IMR-90 (cell line): ENCODE data around the gene TRIM28. TPM values are rescaled to one million over a fixed set of nuclear protein-coding genes. Genes with fewer than 3 reads are reported as not detected.

Experiments
- ATAC-seq: fragments of 200-7000 bp; cut with Tn5 transposase; 2 replicates; pipeline ENCODE4 v1.9.1; 2020; ENCODE audit warnings: low read depth, mild to moderate bottlenecking, moderate library complexity
- BruUV-seq: library from RNA; stranded (reverse); fragments of 400-500 nt; replicated peaks from 2 replicates; lab custom pipeline; 2021; lab: Mats Ljungman, UMichigan
- CTCF ChIA-PET: fragments of 300-600 bp; formaldehyde crosslinking; extraction: SDS; loops from one replicate; lab custom pipeline; 2021; ENCODE audit warnings: antibody characterized with exemption; lab: Yijun Ruan, JAX
- POLR2A ChIA-PET: fragments of 300-600 bp; sonication (Branson Sonifier 250); formaldehyde crosslinking; loops from one replicate; lab custom pipeline; 2022; ENCODE audit warnings: antibody characterized with exemption; ENCODE audit not compliant: unreplicated experiment; lab: Charles Lee
- DNase-seq: peaks from one replicate; pipeline ENCODE4 v3.0.0; 2013
- H2AFZ ChIP-seq: replicated peaks from 2 replicates; pipeline ENCODE3; 2013; ENCODE audit warnings: low read length, mild to moderate bottlenecking; ENCODE audit not compliant: poor library complexity
- H2AK5ac ChIP-seq: 2 replicates; pipeline ENCODE4 v1.6.1; 2013; ENCODE audit warnings: low read depth, low read length, inconsistent platforms
- H2AK9ac ChIP-seq: replicated peaks from 2 replicates; pipeline ENCODE3; 2013; ENCODE audit warnings: mild to moderate bottlenecking, low read depth, low read length, moderate library complexity; ENCODE audit not compliant: poor library complexity
- H2BK120ac ChIP-seq: 2 replicates; pipeline ENCODE4 v1.6.1; 2013; ENCODE audit warnings: low read depth, low read length, inconsistent platforms
- H2BK15ac ChIP-seq: 3 replicates; pipeline ENCODE4 v1.6.1; 2013; ENCODE audit warnings: low read depth, low read length, inconsistent platforms
- H2BK20ac ChIP-seq: 2 replicates; pipeline ENCODE4 v1.6.1; 2013; ENCODE audit warnings: low read depth, mild to moderate bottlenecking, inconsistent platforms, low read length, moderate library complexity
- H2BK5ac ChIP-seq: 2 replicates; pipeline ENCODE4 v1.6.1; 2013; ENCODE audit warnings: mild to moderate bottlenecking, low read depth, low read length, inconsistent platforms; ENCODE audit not compliant: poor library complexity, severe bottlenecking
- H3K14ac ChIP-seq: replicated peaks from 2 replicates; pipeline ENCODE4 v1.6.1; 2013; ENCODE audit warnings: low read depth, low read length, inconsistent platforms
- H3K18ac ChIP-seq: 2 replicates; pipeline ENCODE4 v1.6.1; 2013; ENCODE audit warnings: low read depth, low read length, control low read depth
- H3K23ac ChIP-seq: 2 replicates; pipeline ENCODE4 v1.6.1; 2013; ENCODE audit warnings: low read depth, low read length, inconsistent platforms
- H3K27ac ChIP-seq: 2 replicates; pipeline ENCODE4 v1.5.1; 2013; ENCODE audit warnings: mild to moderate bottlenecking, control low read depth, low read length; ENCODE audit not compliant: insufficient read depth
- H3K27me3 ChIP-seq: 2 replicates; pipeline ENCODE4 v1.6.1; 2013; ENCODE audit warnings: low read length; ENCODE audit not compliant: control insufficient read depth, insufficient read depth
- H3K36me3 ChIP-seq: 2 replicates; pipeline ENCODE4 v1.6.1; 2013; ENCODE audit warnings: low read length, mixed read lengths; ENCODE audit not compliant: control insufficient read depth, insufficient read depth
- H3K4ac ChIP-seq: 2 replicates; pipeline ENCODE4 v1.6.1; 2013; ENCODE audit warnings: low read depth, low read length, inconsistent platforms
- H3K4me1 ChIP-seq: 2 replicates; pipeline ENCODE4 v1.6.1; 2013; ENCODE audit warnings: low read length, mixed read lengths; ENCODE audit not compliant: control insufficient read depth, insufficient read depth
- H3K4me2 ChIP-seq: 2 replicates; pipeline ENCODE4 v1.6.1; 2013; ENCODE audit warnings: low read depth, mild to moderate bottlenecking, control low read depth, low read length, moderate library complexity
- H3K4me3 ChIP-seq: 2 replicates; pipeline ENCODE4 v1.5.1; 2013; ENCODE audit warnings: low read depth, mild to moderate bottlenecking, control low read depth, low read length, moderate library complexity; ENCODE audit not compliant: insufficient read depth
- H3K56ac ChIP-seq: 2 replicates; pipeline ENCODE4 v1.6.1; 2013; ENCODE audit warnings: low read length, inconsistent platforms; ENCODE audit not compliant: insufficient read depth; ENCODE audit errors: extremely low read depth
- H3K79me1 ChIP-seq, 2 experiments: 2 replicates each; pipeline ENCODE4 v1.6.1; 2013; ENCODE audit warnings: low read length in 2 of 2, inconsistent platforms in 1 of 2, low read depth in 1 of 2
- H3K9ac ChIP-seq: 2 replicates; pipeline ENCODE4 v1.6.1; 2013; ENCODE audit warnings: low read depth, low read length, control low read depth
- H3K9me1 ChIP-seq: 2 replicates; pipeline ENCODE4 v1.6.1; 2013; ENCODE audit warnings: low read length, inconsistent platforms; ENCODE audit not compliant: insufficient read depth
- H3K9me3 ChIP-seq: 2 replicates; pipeline ENCODE4 v1.6.1; 2013; ENCODE audit warnings: low read length; ENCODE audit not compliant: control insufficient read depth, insufficient read depth
- H4K20me1 ChIP-seq: 2 replicates; pipeline ENCODE4 v1.6.1; 2013; ENCODE audit warnings: low read length, inconsistent platforms; ENCODE audit not compliant: insufficient read depth
- H4K5ac ChIP-seq: 2 replicates; pipeline ENCODE4 v1.6.1; 2013; ENCODE audit warnings: mild to moderate bottlenecking, low read depth, low read length, control low read depth
- H4K8ac ChIP-seq, 2 experiments: 2 replicates each; pipeline ENCODE4 v1.6.1; 2013; ENCODE audit warnings: low read depth in 2 of 2, low read length in 2 of 2, control low read depth in 1 of 2, inconsistent platforms in 1 of 2
- H4K91ac ChIP-seq: 2 replicates; pipeline ENCODE4 v1.6.1; 2013; ENCODE audit warnings: low read depth, low read length, inconsistent platforms; ENCODE audit not compliant: insufficient read depth
- ELK1 ChIP-seq: fragments of 150-350 bp; IDR thresholded peaks from 2 replicates; pipeline ENCODE4 v1.6.1; 2016; ENCODE audit warnings: low read depth, mild to moderate bottlenecking, low read length, moderate library complexity, borderline replicate concordance
- RAD21 ChIP-seq: IDR thresholded peaks from 2 replicates; pipeline ENCODE4 v1.6.1; 2012; ENCODE audit warnings: low read length, improper control_type of control experiment
- RFX5 ChIP-seq: IDR thresholded peaks from 2 replicates; pipeline ENCODE4 v1.8.0; 2012; ENCODE audit warnings: low read depth, mild to moderate bottlenecking, low read length, moderate library complexity
- WGBS, 2 experiments: methylation state at CpG; one replicate each; pipeline versions ENCODE4 v1.1.5 to v1.1.7; 2013; ENCODE audit warnings: missing lambda C conversion rate in 2 of 2; ENCODE audit not compliant: insufficient read length in 1 of 2; ENCODE audit errors: extremely low coverage in 2 of 2; 5-methylcytosine and 5-hydroxymethylcytosine counted together
- dilution Hi-C: fragments of 300-500 bp; cut with HindIII; formaldehyde crosslinking; loops from one replicate; pipeline ENCODE4 v1.14.3; 2018; ENCODE audit warnings: low sequenced_read_pairs; ENCODE audit not compliant: unreplicated experiment
- in situ Hi-C: fragments of 300-500 bp; cut with MboI; formaldehyde crosslinking; loops from 3 replicates; pipeline ENCODE4 v1.14.3; 2019; ENCODE audit warnings: low sequenced_read_pairs, inconsistent platforms, mixed read lengths
- intact Hi-C: fragments of 100-400 bp; cut with micrococcal nuclease; formaldehyde crosslinking; loops from 2 replicates; pipeline ENCODE4 v1.10.0; 2022
- polyA plus RNA-seq, 3 experiments: library from polyadenylated mRNA; depleted of rRNA; stranded (reverse); fragments of >200 nt; gene quantifications; 2 replicates each; pipeline ENCODE4 v1.2.3, GENCODE V29; 2012; ENCODE audit warnings: low replicate concordance in 1 of 3
- total RNA-seq: library from RNA; depleted of rRNA; stranded (reverse); fragments of >200 nt; gene quantifications from 2 replicates; pipeline ENCODE4 v1.2.3, GENCODE V29; 2012

The TRIM28 gene
- total and polyA plus RNA-seq, 2 of the 4 experiments (the other 2 are of a cell fraction): 349 to 465 TPM

- H3K4ac ChIP-seq: peak overlapping the region; percentile 71
- no peak overlapping the region for H2AK9ac ChIP-seq
- dilution Hi-C loops (no loop called here), intact Hi-C loops (no loop called here), in situ Hi-C loops (no loop called here)
- H3K79me1 ChIP-seq: peaks cover 12 to 63% of the 10 kb centered on the region in 2 experiments
- H4K8ac ChIP-seq: peak overlapping the region in 1 of 2 experiments; percentile 63; a peak in 2 of 4 replicates
- H3K14ac ChIP-seq: peak overlapping the region; percentile 60
- ATAC-seq: no peak
- no peak overlapping the region for H3K27ac ChIP-seq
- peaks cover 19% of the 10 kb centered on the region for H3K4me1 ChIP-seq
- BruUV-seq: no TSS peak
- H3K4me2 ChIP-seq: no peak overlapping the region
- H4K5ac ChIP-seq: no peak overlapping the region
- peaks cover 19% of the 10 kb centered on the region for H4K20me1 ChIP-seq
- H3K9ac ChIP-seq: no peak overlapping the region
- H3K36me3 ChIP-seq: peaks cover 13% of the 10 kb centered on the region
- no peak for DNase-seq
- H3K9me3 ChIP-seq: no peaks in the 10 kb centered on the region
- H4K91ac ChIP-seq: peak overlapping the region; percentile 17; the same call in 1 of the 2 replicates
- H3K9me1 ChIP-seq: peaks cover 26% of the 10 kb centered on the region
- no peak overlapping the region for H2AFZ ChIP-seq
- peak overlapping the region; percentile 1; the same call in 1 of the 2 replicates for H3K18ac ChIP-seq
- peak overlapping the region; percentile 46 for H2BK5ac ChIP-seq
- H2BK120ac ChIP-seq: peak overlapping the region; percentile 30
- 100% methylated on average over 1 of the region's 9 CpGs; no CpG with 5 or more reads in 1 of the 2 experiments for WGBS, 2 experiments
- CTCF ChIA-PET: no interaction called here
- peak overlapping the region; percentile 82; the same call in 1 of the 2 replicates for H2AK5ac ChIP-seq
- no peak overlapping the region for H3K4me3 ChIP-seq
- POLR2A ChIA-PET: no interaction called here
- H2BK20ac ChIP-seq: peak overlapping the region; percentile 27; the same call in 1 of the 2 replicates
- no peak overlapping the region for H3K56ac ChIP-seq
- no peak overlapping the region for H2BK15ac ChIP-seq
- no peak overlapping the region for H3K23ac ChIP-seq
- no peaks in the 10 kb centered on the region for H3K27me3 ChIP-seq
- TF ChIP-seq ELK1 (no peak), RAD21 (no peak), RFX5 (no peak)
These were observed 40.9 kb downstream of the TRIM28 start for GRCh38 chr19:58584498-58585441.
